Measurements from ENCODE around the gene ADIPOQ. TPM values are rescaled to one million over a fixed set of nuclear protein-coding genes. Genes with fewer than 3 reads are reported as not detected.
"Not testable (repeated sequence)": the region's sequence is repeated elsewhere in the genome, so short reads cannot be mapped to it uniquely, and the experiment has no call there.

The ADIPOQ gene
- total and polyA plus RNA-seq, 2 of the 13 experiments (the other 11 are each of a cell fraction or from before 2014, with no cell fraction given), result not detected

DNA sequence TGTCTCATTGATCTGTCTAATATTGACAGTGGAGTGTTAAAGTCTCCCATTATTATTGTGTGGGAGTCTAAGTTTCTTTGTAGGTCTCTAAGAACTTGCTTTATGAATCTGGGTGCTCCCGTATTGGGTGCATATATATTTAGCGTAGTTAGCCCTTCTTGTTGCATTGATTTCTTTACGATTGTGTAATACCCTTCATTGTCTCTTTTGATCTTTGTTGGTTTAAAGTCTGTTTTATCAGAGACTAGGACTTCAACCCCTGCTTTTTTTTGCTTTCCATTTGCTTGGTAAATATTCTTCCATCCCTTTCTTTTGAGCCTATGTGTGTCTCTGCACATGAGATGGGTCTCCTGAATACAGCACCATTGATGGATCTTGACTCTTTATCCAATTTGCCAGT, 64.6 kb downstream of the ADIPOQ start (continued):
- TF ChIP-seq, protein P1, sequence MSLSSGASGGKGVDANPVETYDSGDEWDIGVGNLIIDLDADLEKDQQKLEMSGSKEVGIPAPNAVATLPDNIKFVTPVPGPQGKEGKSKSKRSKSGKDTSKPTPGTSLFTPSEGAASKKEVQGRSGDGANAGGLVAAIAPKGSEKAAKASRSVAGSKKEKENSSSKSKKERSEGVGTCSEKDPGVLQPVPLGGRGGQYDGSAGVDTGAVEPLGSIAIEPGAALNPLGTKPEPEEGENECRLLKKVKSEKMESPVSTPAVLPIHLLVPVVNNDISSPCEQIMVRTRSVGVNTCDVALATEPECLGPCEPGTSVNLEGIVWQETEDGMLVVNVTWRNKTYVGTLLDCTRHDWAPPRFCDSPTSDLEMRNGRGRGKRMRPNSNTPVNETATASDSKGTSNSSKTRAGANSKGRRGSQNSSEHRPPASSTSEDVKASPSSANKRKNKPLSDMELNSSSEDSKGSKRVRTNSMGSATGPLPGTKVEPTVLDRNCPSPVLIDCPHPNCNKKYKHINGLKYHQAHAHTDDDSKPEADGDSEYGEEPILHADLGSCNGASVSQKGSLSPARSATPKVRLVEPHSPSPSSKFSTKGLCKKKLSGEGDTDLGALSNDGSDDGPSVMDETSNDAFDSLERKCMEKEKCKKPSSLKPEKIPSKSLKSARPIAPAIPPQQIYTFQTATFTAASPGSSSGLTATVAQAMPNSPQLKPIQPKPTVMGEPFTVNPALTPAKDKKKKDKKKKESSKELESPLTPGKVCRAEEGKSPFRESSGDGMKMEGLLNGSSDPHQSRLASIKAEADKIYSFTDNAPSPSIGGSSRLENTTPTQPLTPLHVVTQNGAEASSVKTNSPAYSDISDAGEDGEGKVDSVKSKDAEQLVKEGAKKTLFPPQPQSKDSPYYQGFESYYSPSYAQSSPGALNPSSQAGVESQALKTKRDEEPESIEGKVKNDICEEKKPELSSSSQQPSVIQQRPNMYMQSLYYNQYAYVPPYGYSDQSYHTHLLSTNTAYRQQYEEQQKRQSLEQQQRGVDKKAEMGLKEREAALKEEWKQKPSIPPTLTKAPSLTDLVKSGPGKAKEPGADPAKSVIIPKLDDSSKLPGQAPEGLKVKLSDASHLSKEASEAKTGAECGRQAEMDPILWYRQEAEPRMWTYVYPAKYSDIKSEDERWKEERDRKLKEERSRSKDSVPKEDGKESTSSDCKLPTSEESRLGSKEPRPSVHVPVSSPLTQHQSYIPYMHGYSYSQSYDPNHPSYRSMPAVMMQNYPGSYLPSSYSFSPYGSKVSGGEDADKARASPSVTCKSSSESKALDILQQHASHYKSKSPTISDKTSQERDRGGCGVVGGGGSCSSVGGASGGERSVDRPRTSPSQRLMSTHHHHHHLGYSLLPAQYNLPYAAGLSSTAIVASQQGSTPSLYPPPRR (CRISPR knock-in tag; IDR thresholded peaks at IDR 0.05; ENCODE audit: borderline replicate concordance), result peak; percentile 84
- TF ChIP-seq GABPA (IDR thresholded peaks at IDR 0.05; ENCODE audit: low read depth, low read length), result not testable (repeated sequence)
- peak; percentile 8; the same call in 1 of the 2 replicates for TF ChIP-seq GABPA (CRISPR knock-in tag; IDR thresholded peaks at IDR 0.05; ENCODE audit: low read depth)
- peak; percentile 81 for TF ChIP-seq HNF4G (IDR thresholded peaks at IDR 0.05; ENCODE audit: borderline replicate concordance, low read depth, low read length)
- TF ChIP-seq HNF4G (CRISPR knock-in tag; IDR thresholded peaks at IDR 0.05; ENCODE audit: borderline replicate concordance, low read depth), result peak; percentile 83; the same call in 1 of the 2 replicates
- TF ChIP-seq, protein P2, sequence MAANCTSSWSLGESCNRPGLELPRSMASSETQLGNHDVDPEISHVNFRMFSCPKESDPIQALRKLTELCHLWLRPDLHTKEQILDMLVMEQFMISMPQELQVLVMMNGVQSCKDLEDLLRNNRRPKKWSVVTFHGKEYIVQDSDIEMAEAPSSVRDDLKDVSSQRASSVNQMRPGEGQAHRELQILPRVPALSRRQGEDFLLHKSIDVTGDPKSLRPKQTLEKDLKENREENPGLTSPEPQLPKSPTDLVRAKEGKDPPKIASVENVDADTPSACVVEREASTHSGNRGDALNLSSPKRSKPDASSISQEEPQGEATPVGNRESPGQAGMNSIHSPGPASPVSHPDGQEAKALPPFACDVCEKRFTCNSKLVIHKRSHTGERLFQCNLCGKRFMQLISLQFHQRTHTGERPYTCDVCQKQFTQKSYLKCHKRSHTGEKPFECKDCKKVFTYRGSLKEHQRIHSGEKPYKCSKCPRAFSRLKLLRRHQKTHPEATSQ (CRISPR knock-in tag; IDR thresholded peaks at IDR 0.05; ENCODE audit: borderline replicate concordance), result peak; percentile 54; the same call in 1 of the 2 replicates
- peak; percentile 75; the same call in 1 of the 2 replicates for TF ChIP-seq HDAC1 (CRISPR knock-in tag; IDR thresholded peaks at IDR 0.05)
- peak; percentile 46 for TF ChIP-seq ASH2L (IDR thresholded peaks at IDR 0.05; ENCODE audit: insufficient read length, low read depth, low read length)
- TF ChIP-seq KDM6A (CRISPR knock-in tag; IDR thresholded peaks at IDR 0.05; ENCODE audit: low read depth), result peak; percentile 78
- TF ChIP-seq, protein P3, sequence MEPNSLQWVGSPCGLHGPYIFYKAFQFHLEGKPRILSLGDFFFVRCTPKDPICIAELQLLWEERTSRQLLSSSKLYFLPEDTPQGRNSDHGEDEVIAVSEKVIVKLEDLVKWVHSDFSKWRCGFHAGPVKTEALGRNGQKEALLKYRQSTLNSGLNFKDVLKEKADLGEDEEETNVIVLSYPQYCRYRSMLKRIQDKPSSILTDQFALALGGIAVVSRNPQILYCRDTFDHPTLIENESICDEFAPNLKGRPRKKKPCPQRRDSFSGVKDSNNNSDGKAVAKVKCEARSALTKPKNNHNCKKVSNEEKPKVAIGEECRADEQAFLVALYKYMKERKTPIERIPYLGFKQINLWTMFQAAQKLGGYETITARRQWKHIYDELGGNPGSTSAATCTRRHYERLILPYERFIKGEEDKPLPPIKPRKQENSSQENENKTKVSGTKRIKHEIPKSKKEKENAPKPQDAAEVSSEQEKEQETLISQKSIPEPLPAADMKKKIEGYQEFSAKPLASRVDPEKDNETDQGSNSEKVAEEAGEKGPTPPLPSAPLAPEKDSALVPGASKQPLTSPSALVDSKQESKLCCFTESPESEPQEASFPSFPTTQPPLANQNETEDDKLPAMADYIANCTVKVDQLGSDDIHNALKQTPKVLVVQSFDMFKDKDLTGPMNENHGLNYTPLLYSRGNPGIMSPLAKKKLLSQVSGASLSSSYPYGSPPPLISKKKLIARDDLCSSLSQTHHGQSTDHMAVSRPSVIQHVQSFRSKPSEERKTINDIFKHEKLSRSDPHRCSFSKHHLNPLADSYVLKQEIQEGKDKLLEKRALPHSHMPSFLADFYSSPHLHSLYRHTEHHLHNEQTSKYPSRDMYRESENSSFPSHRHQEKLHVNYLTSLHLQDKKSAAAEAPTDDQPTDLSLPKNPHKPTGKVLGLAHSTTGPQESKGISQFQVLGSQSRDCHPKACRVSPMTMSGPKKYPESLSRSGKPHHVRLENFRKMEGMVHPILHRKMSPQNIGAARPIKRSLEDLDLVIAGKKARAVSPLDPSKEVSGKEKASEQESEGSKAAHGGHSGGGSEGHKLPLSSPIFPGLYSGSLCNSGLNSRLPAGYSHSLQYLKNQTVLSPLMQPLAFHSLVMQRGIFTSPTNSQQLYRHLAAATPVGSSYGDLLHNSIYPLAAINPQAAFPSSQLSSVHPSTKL (CRISPR knock-in tag; IDR thresholded peaks at IDR 0.05), result peak; percentile 98
- TF ChIP-seq ZNF644 (CRISPR knock-in tag; IDR thresholded peaks at IDR 0.05; ENCODE audit: low read depth), result 0 out of 2 replicates have a peak, but pooled peaks have one; percentile 58
- 0 out of 2 replicates have a peak, but pooled peaks have one; percentile 53 for TF ChIP-seq PPARG (CRISPR knock-in tag; conservative IDR thresholded peaks at IDR 0.05)
- TF ChIP-seq CEBPG (CRISPR knock-in tag; IDR thresholded peaks at IDR 0.05), result peak; percentile 93
- TF ChIP-seq TRIM24 (CRISPR knock-in tag; IDR thresholded peaks at IDR 0.05), result peak; percentile 81
- peak; percentile 82; the same call in 1 of the 2 replicates for TF ChIP-seq ZFP1 (CRISPR knock-in tag; IDR thresholded peaks at IDR 0.05)
- TF ChIP-seq ZBTB20 (CRISPR knock-in tag; IDR thresholded peaks at IDR 0.05; ENCODE audit: borderline replicate concordance, low read depth), result peak; percentile 75; the same call in 1 of the 2 replicates
- peak; percentile 70; the same call in 1 of the 2 replicates for TF ChIP-seq TARDBP (CRISPR knock-in tag; IDR thresholded peaks at IDR 0.05)
- TF ChIP-seq, protein P4, sequence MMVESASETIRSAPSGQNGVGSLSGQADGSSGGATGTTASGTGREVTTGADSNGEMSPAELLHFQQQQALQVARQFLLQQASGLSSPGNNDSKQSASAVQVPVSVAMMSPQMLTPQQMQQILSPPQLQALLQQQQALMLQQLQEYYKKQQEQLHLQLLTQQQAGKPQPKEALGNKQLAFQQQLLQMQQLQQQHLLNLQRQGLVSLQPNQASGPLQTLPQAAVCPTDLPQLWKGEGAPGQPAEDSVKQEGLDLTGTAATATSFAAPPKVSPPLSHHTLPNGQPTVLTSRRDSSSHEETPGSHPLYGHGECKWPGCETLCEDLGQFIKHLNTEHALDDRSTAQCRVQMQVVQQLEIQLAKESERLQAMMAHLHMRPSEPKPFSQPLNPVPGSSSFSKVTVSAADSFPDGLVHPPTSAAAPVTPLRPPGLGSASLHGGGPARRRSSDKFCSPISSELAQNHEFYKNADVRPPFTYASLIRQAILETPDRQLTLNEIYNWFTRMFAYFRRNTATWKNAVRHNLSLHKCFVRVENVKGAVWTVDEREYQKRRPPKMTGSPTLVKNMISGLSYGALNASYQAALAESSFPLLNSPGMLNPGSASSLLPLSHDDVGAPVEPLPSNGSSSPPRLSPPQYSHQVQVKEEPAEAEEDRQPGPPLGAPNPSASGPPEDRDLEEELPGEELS (CRISPR knock-in tag; IDR thresholded peaks at IDR 0.05), result peak; percentile 85
